ENCODE results near the gene AKR1B1. TPM values are rescaled to one million over a fixed set of nuclear protein-coding genes. Genes with fewer than 3 reads are reported as not detected.

Gene AKR1B1
- total RNA-seq, 1 experiment from 2014 or later, result 135 TPM

GRCh38 chr7:134470864-134471263 lies 12.0 kb upstream of the AKR1B1 start:
- no peaks in the 10 kb centered on the region for H3K36me3 Mint-ChIP-seq
- no peak overlapping the region for H3K4me3 Mint-ChIP-seq
- no peak for ATAC-seq
- H3K9me3 Mint-ChIP-seq, result peaks cover 7% of the 10 kb centered on the region; the same call in 1 of the 2 replicates
- no peak overlapping the region for H3K27ac Mint-ChIP-seq
- no peaks in the 10 kb centered on the region; the same call in 1 of the 2 replicates for H3K27me3 Mint-ChIP-seq (ENCODE audit: low read depth)
- POLR2A ChIA-PET, result no interaction called here
- CTCF ChIA-PET, result interaction anchor here (1.7 kb wide), 1 partner anchor 13 kb away, joined by 5 read pairs; no protein-coding TSS in a partner anchor
- DNase-seq (ENCODE audit: low spot score), result no peak
- H3K4me1 Mint-ChIP-seq, result peaks cover 6% of the 10 kb centered on the region
- TF ChIP-seq GABPB1 (CRISPR knock-in tag; IDR thresholded peaks at IDR 0.05) (peak; percentile 71), TCF7 (CRISPR knock-in tag; IDR thresholded peaks at IDR 0.05; ENCODE audit: low read depth) (no peak), CBFB (CRISPR knock-in tag; IDR thresholded peaks at IDR 0.05; ENCODE audit: low read depth) (no peak)
- TF ChIP-seq, protein P1, sequence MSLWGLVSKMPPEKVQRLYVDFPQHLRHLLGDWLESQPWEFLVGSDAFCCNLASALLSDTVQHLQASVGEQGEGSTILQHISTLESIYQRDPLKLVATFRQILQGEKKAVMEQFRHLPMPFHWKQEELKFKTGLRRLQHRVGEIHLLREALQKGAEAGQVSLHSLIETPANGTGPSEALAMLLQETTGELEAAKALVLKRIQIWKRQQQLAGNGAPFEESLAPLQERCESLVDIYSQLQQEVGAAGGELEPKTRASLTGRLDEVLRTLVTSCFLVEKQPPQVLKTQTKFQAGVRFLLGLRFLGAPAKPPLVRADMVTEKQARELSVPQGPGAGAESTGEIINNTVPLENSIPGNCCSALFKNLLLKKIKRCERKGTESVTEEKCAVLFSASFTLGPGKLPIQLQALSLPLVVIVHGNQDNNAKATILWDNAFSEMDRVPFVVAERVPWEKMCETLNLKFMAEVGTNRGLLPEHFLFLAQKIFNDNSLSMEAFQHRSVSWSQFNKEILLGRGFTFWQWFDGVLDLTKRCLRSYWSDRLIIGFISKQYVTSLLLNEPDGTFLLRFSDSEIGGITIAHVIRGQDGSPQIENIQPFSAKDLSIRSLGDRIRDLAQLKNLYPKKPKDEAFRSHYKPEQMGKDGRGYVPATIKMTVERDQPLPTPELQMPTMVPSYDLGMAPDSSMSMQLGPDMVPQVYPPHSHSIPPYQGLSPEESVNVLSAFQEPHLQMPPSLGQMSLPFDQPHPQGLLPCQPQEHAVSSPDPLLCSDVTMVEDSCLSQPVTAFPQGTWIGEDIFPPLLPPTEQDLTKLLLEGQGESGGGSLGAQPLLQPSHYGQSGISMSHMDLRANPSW (CRISPR knock-in tag; conservative IDR thresholded peaks at IDR 0.05; ENCODE audit: low read depth), result no peak

DNA sequence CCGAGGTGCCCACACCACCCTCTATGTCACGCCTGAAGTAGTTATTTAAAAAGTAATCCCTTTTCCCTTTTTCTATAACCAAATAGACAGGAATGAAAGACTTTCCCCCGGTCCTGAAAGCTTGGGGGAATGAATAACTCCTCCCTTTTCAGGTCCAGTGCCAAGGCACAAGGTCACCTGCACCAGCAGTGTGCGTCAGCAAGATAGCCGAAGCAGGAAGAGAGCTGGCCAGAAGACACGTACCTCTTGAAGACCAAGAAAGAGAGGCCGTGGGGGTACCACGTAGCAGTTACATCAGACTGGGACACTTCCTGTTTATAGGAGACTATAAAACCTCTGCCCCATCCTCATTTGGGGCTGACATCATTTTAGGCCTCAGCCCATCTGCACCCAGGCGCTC lies 10.7 kb upstream of the AKR1B1 start:
- peaks cover 9% of the 10 kb centered on the region for H3K9me3 Mint-ChIP-seq
- H3K27ac Mint-ChIP-seq, result no peak overlapping the region
- H3K36me3 Mint-ChIP-seq, result no peaks in the 10 kb centered on the region; the same call in 1 of the 2 replicates
- no peaks in the 10 kb centered on the region; the same call in 1 of the 2 replicates for H3K27me3 Mint-ChIP-seq (ENCODE audit: low read depth)
- DNase-seq (ENCODE audit: low spot score), result no peak
- ATAC-seq, result no peak
- CTCF ChIA-PET, result interaction anchor here (1.7 kb wide), 1 partner anchor 12 kb away, joined by 5 read pairs; no protein-coding TSS in a partner anchor
- no peak overlapping the region for H3K4me3 Mint-ChIP-seq
- POLR2A ChIA-PET, result no interaction called here
- peaks cover 6% of the 10 kb centered on the region for H3K4me1 Mint-ChIP-seq
- TF ChIP-seq CBFB (CRISPR knock-in tag; IDR thresholded peaks at IDR 0.05; ENCODE audit: low read depth), result no peak
- no peak for TF ChIP-seq TEAD1 (CRISPR knock-in tag; IDR thresholded peaks at IDR 0.05)
- TF ChIP-seq FOXJ3 (CRISPR knock-in tag; IDR thresholded peaks at IDR 0.05; ENCODE audit: borderline replicate concordance), result no peak
- TF ChIP-seq GRHL2 (CRISPR knock-in tag; IDR thresholded peaks at IDR 0.05; ENCODE audit: insufficient replicate concordance, severe bottlenecking), result no peak
- no peak for TF ChIP-seq MXD4 (CRISPR knock-in tag; IDR thresholded peaks at IDR 0.05; ENCODE audit: borderline replicate concordance)
- no peak for TF ChIP-seq NFATC4 (CRISPR knock-in tag; IDR thresholded peaks at IDR 0.05)
- TF ChIP-seq RELA (CRISPR knock-in tag; IDR thresholded peaks at IDR 0.05; ENCODE audit: borderline replicate concordance), result no peak
- no peak for TF ChIP-seq NR3C1 (CRISPR knock-in tag; conservative IDR thresholded peaks at IDR 0.05; ENCODE audit: low read depth)
- no peak for TF ChIP-seq NFE2L1 (CRISPR knock-in tag; IDR thresholded peaks at IDR 0.05)
- TF ChIP-seq, protein P2, sequence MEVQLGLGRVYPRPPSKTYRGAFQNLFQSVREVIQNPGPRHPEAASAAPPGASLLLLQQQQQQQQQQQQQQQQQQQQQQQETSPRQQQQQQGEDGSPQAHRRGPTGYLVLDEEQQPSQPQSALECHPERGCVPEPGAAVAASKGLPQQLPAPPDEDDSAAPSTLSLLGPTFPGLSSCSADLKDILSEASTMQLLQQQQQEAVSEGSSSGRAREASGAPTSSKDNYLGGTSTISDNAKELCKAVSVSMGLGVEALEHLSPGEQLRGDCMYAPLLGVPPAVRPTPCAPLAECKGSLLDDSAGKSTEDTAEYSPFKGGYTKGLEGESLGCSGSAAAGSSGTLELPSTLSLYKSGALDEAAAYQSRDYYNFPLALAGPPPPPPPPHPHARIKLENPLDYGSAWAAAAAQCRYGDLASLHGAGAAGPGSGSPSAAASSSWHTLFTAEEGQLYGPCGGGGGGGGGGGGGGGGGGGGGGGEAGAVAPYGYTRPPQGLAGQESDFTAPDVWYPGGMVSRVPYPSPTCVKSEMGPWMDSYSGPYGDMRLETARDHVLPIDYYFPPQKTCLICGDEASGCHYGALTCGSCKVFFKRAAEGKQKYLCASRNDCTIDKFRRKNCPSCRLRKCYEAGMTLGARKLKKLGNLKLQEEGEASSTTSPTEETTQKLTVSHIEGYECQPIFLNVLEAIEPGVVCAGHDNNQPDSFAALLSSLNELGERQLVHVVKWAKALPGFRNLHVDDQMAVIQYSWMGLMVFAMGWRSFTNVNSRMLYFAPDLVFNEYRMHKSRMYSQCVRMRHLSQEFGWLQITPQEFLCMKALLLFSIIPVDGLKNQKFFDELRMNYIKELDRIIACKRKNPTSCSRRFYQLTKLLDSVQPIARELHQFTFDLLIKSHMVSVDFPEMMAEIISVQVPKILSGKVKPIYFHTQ (CRISPR knock-in tag; IDR thresholded peaks at IDR 0.05), result no peak
- TF ChIP-seq GTF2I (CRISPR knock-in tag; conservative IDR thresholded peaks at IDR 0.05), result no peak
- no peak for TF ChIP-seq CREM (CRISPR knock-in tag; IDR thresholded peaks at IDR 0.05)
- TF ChIP-seq, protein P3, sequence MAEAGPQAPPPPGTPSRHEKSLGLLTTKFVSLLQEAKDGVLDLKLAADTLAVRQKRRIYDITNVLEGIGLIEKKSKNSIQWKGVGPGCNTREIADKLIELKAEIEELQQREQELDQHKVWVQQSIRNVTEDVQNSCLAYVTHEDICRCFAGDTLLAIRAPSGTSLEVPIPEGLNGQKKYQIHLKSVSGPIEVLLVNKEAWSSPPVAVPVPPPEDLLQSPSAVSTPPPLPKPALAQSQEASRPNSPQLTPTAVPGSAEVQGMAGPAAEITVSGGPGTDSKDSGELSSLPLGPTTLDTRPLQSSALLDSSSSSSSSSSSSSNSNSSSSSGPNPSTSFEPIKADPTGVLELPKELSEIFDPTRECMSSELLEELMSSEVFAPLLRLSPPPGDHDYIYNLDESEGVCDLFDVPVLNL (CRISPR knock-in tag; IDR thresholded peaks at IDR 0.05; ENCODE audit: borderline replicate concordance, low read depth), result no peak
- TF ChIP-seq ZMAT4 (CRISPR knock-in tag; IDR thresholded peaks at IDR 0.05), result no peak
